ENCODE measurements around the gene HOXC4.

The HOXC4 gene

DNA sequence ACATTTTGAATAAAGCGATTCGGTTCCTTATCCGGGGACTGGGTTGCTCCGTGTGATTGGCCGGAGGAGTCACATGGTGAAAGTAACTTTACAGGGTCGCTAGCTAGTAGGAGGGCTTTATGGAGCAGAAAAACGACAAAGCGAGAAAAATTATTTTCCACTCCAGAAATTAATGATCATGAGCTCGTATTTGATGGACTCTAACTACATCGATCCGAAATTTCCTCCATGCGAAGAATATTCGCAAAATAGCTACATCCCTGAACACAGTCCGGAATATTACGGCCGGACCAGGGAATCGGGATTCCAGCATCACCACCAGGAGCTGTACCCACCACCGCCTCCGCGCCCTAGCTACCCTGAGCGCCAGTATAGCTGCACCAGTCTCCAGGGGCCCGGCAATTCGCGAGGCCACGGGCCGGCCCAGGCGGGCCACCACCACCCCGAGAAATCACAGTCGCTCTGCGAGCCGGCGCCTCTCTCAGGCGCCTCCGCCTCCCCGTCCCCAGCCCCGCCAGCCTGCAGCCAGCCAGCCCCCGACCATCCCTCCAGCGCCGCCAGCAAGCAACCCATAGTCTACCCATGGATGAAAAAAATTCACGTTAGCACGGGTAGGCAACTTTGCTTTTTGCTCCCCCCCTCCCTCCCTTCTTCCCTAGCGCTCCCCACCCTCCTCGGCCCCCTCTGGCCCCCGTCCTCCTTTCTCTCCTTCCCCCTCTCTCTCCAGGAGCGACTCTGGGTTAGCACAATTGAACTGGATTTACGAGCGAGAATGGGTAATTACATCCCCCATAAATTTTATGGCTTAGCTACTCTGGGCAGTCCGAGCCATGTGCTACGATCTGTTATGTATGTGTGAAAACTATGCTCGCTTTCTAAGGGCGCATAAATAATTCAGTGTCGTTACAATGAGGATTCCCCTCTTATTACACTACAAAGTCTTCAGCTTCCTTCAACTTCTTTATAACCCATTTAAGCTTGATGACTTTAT is at the start of gene HOXC4:
HOXC4 (plus strand) TSS at position 85 of the 991 bp plus-strand sequence; CDS start at position 173, 88 bp downstream.
- Histone ChIP-seq H3K9ac (ENCODE audit: low read length) (peak within 1 kb of the TSS; percentile 100), H4K20me1 (ENCODE audit: insufficient read depth, low read length) (no peaks in the 10 kb centered on the region), H3K36me3 (replicated peaks; ENCODE audit: low read depth, low read length) (peaks cover 16% of the 10 kb centered on the region), H3K4me3 (ENCODE audit: low read length) (peak within 1 kb of the TSS; percentile 92), H3K27me3 (ENCODE audit: low read depth, low read length) (no peaks in the 10 kb centered on the region), H3K4me1 (ENCODE audit: low read length) (peaks cover 26% of the 10 kb centered on the region), H3K9me3 (ENCODE audit: insufficient read depth, low read length) (no peaks in the 10 kb centered on the region), H3K4me2 (ENCODE audit: low read length) (peak within 1 kb of the TSS; percentile 71), H3K27ac (ENCODE audit: low read length) (peak within 1 kb of the TSS; percentile 89), H2AFZ (ENCODE audit: low read depth, low read length) (peak within 1 kb of the TSS; percentile 49; the same call in 1 of the 2 replicates), H3K79me2 (ENCODE audit: low read length) (peaks cover 21% of the 10 kb centered on the region)
- TF ChIP-seq, protein P1, sequence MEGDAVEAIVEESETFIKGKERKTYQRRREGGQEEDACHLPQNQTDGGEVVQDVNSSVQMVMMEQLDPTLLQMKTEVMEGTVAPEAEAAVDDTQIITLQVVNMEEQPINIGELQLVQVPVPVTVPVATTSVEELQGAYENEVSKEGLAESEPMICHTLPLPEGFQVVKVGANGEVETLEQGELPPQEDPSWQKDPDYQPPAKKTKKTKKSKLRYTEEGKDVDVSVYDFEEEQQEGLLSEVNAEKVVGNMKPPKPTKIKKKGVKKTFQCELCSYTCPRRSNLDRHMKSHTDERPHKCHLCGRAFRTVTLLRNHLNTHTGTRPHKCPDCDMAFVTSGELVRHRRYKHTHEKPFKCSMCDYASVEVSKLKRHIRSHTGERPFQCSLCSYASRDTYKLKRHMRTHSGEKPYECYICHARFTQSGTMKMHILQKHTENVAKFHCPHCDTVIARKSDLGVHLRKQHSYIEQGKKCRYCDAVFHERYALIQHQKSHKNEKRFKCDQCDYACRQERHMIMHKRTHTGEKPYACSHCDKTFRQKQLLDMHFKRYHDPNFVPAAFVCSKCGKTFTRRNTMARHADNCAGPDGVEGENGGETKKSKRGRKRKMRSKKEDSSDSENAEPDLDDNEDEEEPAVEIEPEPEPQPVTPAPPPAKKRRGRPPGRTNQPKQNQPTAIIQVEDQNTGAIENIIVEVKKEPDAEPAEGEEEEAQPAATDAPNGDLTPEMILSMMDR (IDR thresholded peaks at IDR 0.05; ENCODE audit: low read depth, low read length): no peak
- TF ChIP-seq EZH2phosphoT487 (IDR thresholded peaks at IDR 0.05; ENCODE audit: low read depth): no peak

DNA sequence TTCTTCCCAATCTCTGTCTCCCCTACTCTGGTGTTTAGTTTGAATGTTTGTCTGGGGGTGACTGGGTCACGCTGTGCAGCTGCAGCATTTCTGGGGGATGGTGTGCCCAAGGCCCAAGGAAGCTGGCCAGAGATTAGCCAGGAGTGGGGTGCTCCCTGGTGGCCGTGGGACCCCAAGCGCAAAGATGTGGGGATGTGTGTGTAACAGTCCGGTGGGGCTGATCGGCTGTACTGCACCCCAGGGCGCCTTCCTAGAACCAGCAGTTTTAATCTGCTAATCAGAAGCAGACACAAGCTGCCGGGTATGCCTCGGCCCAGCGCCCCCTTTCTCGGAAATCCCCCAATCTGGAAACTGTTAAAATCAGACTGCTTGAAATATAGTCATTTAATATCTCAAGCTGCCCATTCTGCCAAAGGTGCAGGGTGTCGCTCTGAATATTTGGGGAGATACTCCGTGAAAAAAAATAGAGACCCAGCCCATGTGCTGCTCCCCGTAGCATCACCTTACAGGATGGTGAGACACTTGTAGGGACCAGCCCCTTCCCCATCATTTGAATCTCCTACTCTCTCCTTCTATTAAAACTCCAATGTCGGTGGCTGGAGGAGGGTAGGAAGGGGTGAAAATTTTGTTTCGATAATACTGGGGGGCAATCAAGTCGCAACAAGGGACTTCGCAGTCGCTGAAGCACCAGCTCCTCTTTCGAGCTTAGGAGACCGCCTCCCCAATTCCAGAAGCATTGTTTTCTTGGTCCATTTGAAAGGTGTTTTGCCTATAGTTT is 49.4 kb upstream of the HOXC4 start:
- Histone ChIP-seq H3K79me2 (ENCODE audit: low read length) (no peaks in the 10 kb centered on the region), H3K27ac (ENCODE audit: low read length) (no peak overlapping the region), H4K20me1 (ENCODE audit: insufficient read depth, low read length) (no peaks in the 10 kb centered on the region), H3K36me3 (replicated peaks; ENCODE audit: low read depth, low read length) (no peaks in the 10 kb centered on the region), H3K9me3 (ENCODE audit: insufficient read depth, low read length) (no peaks in the 10 kb centered on the region), H2AFZ (ENCODE audit: low read depth, low read length) (0 out of 2 replicates have a peak overlapping the region, but pooled peaks have one; percentile 1), H3K4me2 (ENCODE audit: low read length) (peak overlapping the region; percentile 13; the same call in 1 of the 2 replicates), H3K27me3 (ENCODE audit: low read depth, low read length) (peaks cover 27% of the 10 kb centered on the region), H3K9ac (ENCODE audit: low read length) (no peak overlapping the region), H3K4me1 (ENCODE audit: low read length) (peaks cover 26% of the 10 kb centered on the region), H3K4me3 (ENCODE audit: low read length) (no peak overlapping the region)
- no peak for TF ChIP-seq EZH2phosphoT487 (IDR thresholded peaks at IDR 0.05; ENCODE audit: low read depth)
- TF ChIP-seq, protein P1 (IDR thresholded peaks at IDR 0.05; ENCODE audit: low read depth, low read length): peak; percentile 54

GRCh38 chr12:54004841-54005530 is 48.6 kb upstream of the HOXC4 start:
- no peak overlapping the region for H3K27ac ChIP-seq (ENCODE audit: low read length)
- no peak overlapping the region for H3K4me2 ChIP-seq (ENCODE audit: low read length)
- H3K4me3 ChIP-seq (ENCODE audit: low read length): no peak overlapping the region
- H3K36me3 ChIP-seq (replicated peaks; ENCODE audit: low read depth, low read length): no peaks in the 10 kb centered on the region
- H3K4me1 ChIP-seq (ENCODE audit: low read length): peaks cover 30% of the 10 kb centered on the region
- no peak overlapping the region for H3K9ac ChIP-seq (ENCODE audit: low read length)
- no peaks in the 10 kb centered on the region for H3K79me2 ChIP-seq (ENCODE audit: low read length)
- no peaks in the 10 kb centered on the region for H4K20me1 ChIP-seq (ENCODE audit: insufficient read depth, low read length)
- no peak overlapping the region for H2AFZ ChIP-seq (ENCODE audit: low read depth, low read length)
- H3K27me3 ChIP-seq (ENCODE audit: low read depth, low read length): peaks cover 35% of the 10 kb centered on the region
- no peaks in the 10 kb centered on the region for H3K9me3 ChIP-seq (ENCODE audit: insufficient read depth, low read length)
- TF ChIP-seq, protein P1 (IDR thresholded peaks at IDR 0.05; ENCODE audit: low read depth, low read length): no peak
- TF ChIP-seq EZH2phosphoT487 (IDR thresholded peaks at IDR 0.05; ENCODE audit: low read depth): no peak
